Colonic mucosa (tissue), 4 donors: ENCODE measurements around the gene KMT2D. TPM values are rescaled to one million over a fixed set of nuclear protein-coding genes. Genes with fewer than 3 reads are reported as not detected.

ENCODE experiments used
- DNase-seq: peaks from one replicate; pipeline ENCODE4 v3.0.0-alpha.2; 2020
- H3K27ac ChIP-seq: fragments of 200-600 bp; one replicate; pipeline ENCODE4 v1.8.0; 2021
- H3K27me3 ChIP-seq: fragments of 200-600 bp; one replicate; pipeline ENCODE4 v1.8.0; 2021
- H3K36me3 ChIP-seq: fragments of 200-600 bp; one replicate; pipeline ENCODE4 v1.8.0; 2021
- H3K4me1 ChIP-seq: fragments of 200-600 bp; one replicate; pipeline ENCODE4 v1.8.0; 2021; ENCODE audit warnings: mild to moderate bottlenecking
- H3K4me3 ChIP-seq: fragments of 200-600 bp; one replicate; pipeline ENCODE4 v1.8.0; 2021
- H3K9ac ChIP-seq, 2 donors: one replicate each; pipeline ENCODE4 v1.7.0; 2013; ENCODE audit warnings: control low read depth in 2 of 2, low read depth in 2 of 2, low read length in 2 of 2
- H3K9me3 ChIP-seq: fragments of 200-600 bp; one replicate; pipeline ENCODE4 v1.8.0; 2021
- intact Hi-C: fragments of 100-400 bp; cut with DNase I; formaldehyde crosslinking; loops from one replicate; pipeline ENCODE4 v1.14.1; 2022
- total RNA-seq, 2 donors: library from RNA; stranded (reverse); fragmentation: NEBNext Ultra II Directional in 1 of 2; extraction: Animal tissue kit (Norgen Biotek cat#: 25700) in 1 of 2; gene quantifications; one replicate each; pipeline ENCODE4 v1.2.1, GENCODE V29; 2021
- TF ChIP-seq, protein P1 (sequence below): fragments of 200-600 bp; IDR thresholded peaks from one replicate; pipeline ENCODE4 v1.8.0; 2022; ENCODE audit warnings: antibody characterized with exemption, mild to moderate bottlenecking
- donor health status: healthy.
- donor health status: DM: no; HTN: no; CAD: no.
- donor health status: DM: no; HTN: no; CAD: no.

The KMT2D gene
- total RNA-seq, 2 donors from 2014 or later = 50.2 to 87.5 TPM

DNA sequence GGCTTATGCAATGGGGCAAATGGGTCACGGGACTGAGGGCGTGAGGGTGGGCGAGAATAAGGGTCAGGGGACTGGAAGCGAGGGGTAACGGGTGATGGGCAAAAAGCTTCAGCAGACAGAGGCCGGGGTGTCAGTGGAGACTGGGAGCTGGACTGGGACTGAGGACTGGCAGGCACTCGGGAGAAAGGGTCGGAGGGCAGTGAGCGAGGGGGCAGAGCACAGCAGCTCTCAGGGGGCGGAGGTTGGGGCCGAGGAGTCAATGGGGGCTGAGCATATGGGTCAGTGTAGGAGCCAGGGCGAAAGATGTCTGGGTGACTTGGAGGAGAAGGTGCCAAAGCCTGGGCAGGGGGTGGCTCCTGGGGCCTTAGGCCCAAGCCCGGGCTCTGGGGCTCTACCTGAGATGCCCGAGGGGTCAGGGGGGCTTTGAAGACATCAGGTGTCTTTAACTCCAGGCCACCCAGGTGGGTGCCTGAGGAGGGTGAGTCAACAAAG lies 20.2 kb downstream of the KMT2D start:
- Histone ChIP-seq H3K36me3 (peaks cover 41% of the 10 kb centered on the region), H3K9ac (no peak overlapping the region)

GRCh38 chr12:49039421-49040363 lies 20.9 kb downstream of the KMT2D start:
- no peak for DNase-seq
- Histone ChIP-seq H3K9ac (no peak overlapping the region), H3K9me3 (no peaks in the 10 kb centered on the region), H3K27me3 (no peaks in the 10 kb centered on the region), H3K4me3 (no peak overlapping the region), H3K4me1 (no peaks in the 10 kb centered on the region), H3K27ac (no peak overlapping the region), H3K36me3 (peaks cover 40% of the 10 kb centered on the region)
- TF ChIP-seq, protein P1, sequence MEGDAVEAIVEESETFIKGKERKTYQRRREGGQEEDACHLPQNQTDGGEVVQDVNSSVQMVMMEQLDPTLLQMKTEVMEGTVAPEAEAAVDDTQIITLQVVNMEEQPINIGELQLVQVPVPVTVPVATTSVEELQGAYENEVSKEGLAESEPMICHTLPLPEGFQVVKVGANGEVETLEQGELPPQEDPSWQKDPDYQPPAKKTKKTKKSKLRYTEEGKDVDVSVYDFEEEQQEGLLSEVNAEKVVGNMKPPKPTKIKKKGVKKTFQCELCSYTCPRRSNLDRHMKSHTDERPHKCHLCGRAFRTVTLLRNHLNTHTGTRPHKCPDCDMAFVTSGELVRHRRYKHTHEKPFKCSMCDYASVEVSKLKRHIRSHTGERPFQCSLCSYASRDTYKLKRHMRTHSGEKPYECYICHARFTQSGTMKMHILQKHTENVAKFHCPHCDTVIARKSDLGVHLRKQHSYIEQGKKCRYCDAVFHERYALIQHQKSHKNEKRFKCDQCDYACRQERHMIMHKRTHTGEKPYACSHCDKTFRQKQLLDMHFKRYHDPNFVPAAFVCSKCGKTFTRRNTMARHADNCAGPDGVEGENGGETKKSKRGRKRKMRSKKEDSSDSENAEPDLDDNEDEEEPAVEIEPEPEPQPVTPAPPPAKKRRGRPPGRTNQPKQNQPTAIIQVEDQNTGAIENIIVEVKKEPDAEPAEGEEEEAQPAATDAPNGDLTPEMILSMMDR = no peak
- intact Hi-C loops = no loop called here

More for the DNA sequence above, 20.2 kb downstream of the KMT2D start:
- H3K27ac ChIP-seq = no peak overlapping the region
- H3K9me3 ChIP-seq = no peaks in the 10 kb centered on the region
- intact Hi-C loops = no loop called here
- H3K4me1 ChIP-seq = no peaks in the 10 kb centered on the region
- no peaks in the 10 kb centered on the region for H3K27me3 ChIP-seq
- DNase-seq = no peak
- TF ChIP-seq, protein P1 = no peak
- H3K4me3 ChIP-seq = no peak overlapping the region

- no peak overlapping the region for H3K9ac ChIP-seq
- DNase-seq = no peak
- no peak overlapping the region for H3K27ac ChIP-seq
- H3K27me3 ChIP-seq = no peaks in the 10 kb centered on the region
- H3K4me1 ChIP-seq = no peaks in the 10 kb centered on the region
- H3K9me3 ChIP-seq = no peaks in the 10 kb centered on the region
- peaks cover 29% of the 10 kb centered on the region for H3K36me3 ChIP-seq
- no peak overlapping the region for H3K4me3 ChIP-seq
- TF ChIP-seq, protein P1 = no peak
- intact Hi-C loops = no loop called here
Measured at GRCh38 chr12:49038291-49038955, 22.2 kb downstream of the KMT2D start.

DNA sequence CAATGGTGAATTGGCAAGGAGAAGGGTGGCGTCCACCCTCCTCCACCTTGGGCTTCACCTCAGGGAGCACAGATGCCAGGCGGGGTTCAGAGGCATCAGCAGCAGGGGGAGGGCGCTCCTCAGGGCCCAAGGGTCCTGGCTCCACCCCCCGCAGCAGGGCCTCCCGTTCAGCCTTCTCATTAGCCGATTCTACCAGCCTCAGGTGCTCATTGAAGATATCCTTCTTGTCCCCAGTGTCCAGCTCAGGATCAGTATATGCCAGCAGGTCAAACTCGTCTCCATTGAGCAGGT lies 22.7 kb downstream of the KMT2D start:
- DNase-seq = no peak
- Histone ChIP-seq H3K9ac (no peak overlapping the region), H3K36me3 (peaks cover 27% of the 10 kb centered on the region), H3K9me3 (no peaks in the 10 kb centered on the region), H3K27ac (no peak overlapping the region), H3K27me3 (no peaks in the 10 kb centered on the region), H3K4me3 (no peak overlapping the region), H3K4me1 (no peaks in the 10 kb centered on the region)
- TF ChIP-seq, protein P1 = no peak
- intact Hi-C loops = no loop called here

- Histone ChIP-seq H3K4me1 (no peaks in the 10 kb centered on the region), H3K9ac (no peak overlapping the region), H3K36me3 (peaks cover 23% of the 10 kb centered on the region), H3K27me3 (no peaks in the 10 kb centered on the region), H3K4me3 (no peak overlapping the region), H3K27ac (no peak overlapping the region), H3K9me3 (no peaks in the 10 kb centered on the region)
- intact Hi-C loops = no loop called here
- DNase-seq = no peak
- TF ChIP-seq, protein P1 = no peak
Measured at GRCh38 chr12:49037111-49037946, 23.3 kb downstream of the KMT2D start.
